Smooth muscle cell of trachea (primary cell): Measurements from ENCODE around the gene ACMSD. TPM values are rescaled to one million over a fixed set of nuclear protein-coding genes. Genes with fewer than 3 reads are reported as not detected.

Source experiments
- total RNA-seq: library from RNA; depleted of rRNA; stranded (reverse); fragments of >200 nt; gene quantifications from 2 replicates; pipeline ENCODE4 v1.2.1, GENCODE V29; 2014

The ACMSD gene
- total RNA-seq: not detected in 2 replicates

GRCh38 chr2:134838143-134838620 lies at the start of gene ACMSD:
Gene ACMSD, plus strand, starts transcription at chr2:134838616. Its CDS starts 67 bp downstream, at chr2:134838683.

DNA sequence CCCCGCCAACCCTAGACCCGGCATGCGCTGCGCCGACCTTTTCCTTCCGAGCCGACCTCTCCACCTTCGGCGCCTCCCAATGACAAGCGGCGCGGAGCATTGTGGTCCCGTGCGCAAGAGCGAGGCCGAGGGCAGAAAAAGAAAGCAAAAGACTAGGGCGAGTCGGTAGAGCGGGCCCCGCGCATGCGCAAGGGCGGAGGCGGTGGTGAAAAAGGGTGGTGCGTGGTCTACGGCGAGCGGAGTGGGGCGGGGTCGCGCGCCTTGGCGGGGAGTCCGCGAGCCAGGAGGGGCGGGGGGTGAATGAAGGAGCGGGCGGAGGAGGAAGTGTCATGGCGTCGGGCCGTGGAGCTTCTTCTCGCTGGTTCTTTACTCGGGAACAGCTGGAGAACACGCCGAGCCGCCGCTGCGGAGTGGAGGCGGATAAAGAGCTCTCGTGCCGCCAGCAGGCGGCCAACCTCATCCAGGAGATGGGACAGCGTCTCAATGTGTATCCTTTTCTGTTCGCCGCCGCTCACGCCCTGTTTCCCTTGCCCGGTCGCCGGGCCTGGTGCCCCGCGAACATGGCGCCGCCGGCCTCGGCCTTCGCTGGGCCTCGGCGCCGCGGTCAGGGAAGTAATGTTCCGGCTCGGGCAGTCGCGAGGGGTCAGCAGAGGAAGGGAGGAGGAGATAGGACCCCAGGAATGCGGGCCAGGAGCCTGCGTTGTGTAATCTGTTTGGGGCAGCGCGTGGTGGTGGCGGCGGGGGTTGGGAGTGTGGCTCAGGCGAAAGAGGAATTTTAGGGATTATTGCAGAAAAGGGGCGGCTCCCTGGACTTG lies 80.3 kb downstream of the ACMSD start, which contains the start of gene CCNT2:
CCNT2 (plus strand) TSS at position 297 of the 815 bp plus-strand sequence; CDS start at position 330, 33 bp downstream.

Other genes with a start within 250 kb of the ACMSD start
- not detected in 2 replicates for gene TMEM163, start 119.6 kb upstream of the ACMSD start, total RNA-seq
- 18.4 and 21.8 TPM in 2 replicates for gene CCNT2, start 80.2 kb downstream of the ACMSD start, total RNA-seq
- gene MAP3K19, start 208.8 kb downstream of the ACMSD start, total RNA-seq: not detected in 2 replicates
- gene RAB3GAP1, start 213.7 kb downstream of the ACMSD start, total RNA-seq: 89.2 and 101 TPM in 2 replicates